Activated naive CD4-positive, alpha-beta T cell (primary cell): Measurements from ENCODE around the gene CADM1.

Experiments used
- DNase-seq, 4 experiments: peaks; one replicate each; lab custom pipeline; 2025; lab: John Stamatoyannopoulos, UW

The CADM1 gene

DNA sequence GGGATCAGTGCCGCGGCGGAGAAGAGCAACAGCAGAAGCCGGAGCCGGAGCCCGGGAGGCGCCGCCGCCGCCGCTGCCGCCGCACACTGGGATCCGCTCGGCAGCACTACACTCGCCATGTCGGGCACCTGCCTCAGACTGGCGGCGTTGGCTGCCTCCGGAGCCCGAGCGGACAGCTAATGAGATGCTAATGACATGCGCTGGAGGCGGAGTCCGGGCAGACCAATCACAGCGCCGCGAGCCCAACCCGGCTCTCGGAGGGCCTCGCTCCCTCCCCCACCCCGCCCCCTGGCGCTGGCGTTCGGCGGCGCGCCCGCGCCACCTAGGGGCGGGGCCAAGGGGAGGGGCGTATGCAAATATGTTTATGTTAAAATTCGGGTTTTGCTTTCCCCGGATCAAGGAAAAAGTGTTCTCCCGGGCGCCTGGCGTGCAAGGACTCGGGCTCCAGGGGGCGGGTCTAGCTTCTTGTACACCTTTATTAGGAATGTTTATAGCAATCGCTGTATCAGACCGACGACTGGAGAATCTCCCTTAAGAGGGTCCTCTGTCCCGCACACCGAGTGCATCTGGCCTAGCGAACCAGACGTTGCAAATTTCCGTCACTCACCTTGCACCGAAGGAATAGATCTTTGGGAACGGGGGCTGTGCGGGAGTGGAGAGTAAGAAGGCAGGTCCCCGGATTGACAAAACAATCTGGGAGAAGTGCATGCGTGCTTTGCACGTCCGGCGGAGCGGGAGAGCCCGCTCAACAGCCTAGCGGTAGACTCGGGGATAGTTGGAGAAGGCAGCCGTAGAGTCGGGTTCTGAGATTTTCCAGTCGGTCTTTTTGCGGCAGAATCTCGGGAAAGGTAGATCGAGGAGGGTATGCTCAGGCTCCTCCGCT lies at the start of gene CADM1:
TSS of gene CADM1 (minus strand) at position 140 of the 883 bp plus-strand sequence.
- DNase-seq = peak in 2 of 4 experiments; percentile 14 to 49

DNA sequence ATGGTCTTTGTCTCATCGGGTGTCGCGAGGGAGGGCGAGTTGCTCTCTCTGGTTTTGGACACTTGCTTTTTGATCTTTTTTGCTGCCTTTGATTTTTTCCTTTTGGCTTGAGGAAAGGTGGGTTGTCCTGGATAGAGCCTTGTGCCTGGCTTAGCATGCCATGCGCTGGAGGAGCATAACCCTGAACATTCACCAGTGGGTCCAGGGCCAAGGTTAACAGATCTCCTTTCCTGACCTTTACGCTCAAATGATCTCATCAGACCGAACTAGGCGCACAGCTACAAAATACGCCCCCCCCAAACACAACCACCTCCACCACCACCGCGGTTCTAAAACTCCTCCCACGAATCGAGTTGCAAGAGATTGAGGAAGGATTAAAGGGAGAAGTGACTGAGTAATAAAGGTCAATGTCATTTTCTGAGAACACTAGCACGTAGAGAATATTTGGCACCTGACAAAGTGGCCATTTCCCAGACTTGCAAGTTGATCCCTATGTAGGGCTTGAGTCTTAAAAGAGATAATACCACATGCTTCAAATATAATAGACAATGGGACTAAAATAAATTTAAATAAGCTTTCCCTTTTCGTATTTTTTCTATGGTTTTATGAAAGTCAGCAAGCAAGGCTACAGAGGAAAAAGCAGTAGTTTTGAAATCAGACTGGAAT lies 48.7 kb upstream of the CADM1 start:
- no peak for DNase-seq

DNA sequence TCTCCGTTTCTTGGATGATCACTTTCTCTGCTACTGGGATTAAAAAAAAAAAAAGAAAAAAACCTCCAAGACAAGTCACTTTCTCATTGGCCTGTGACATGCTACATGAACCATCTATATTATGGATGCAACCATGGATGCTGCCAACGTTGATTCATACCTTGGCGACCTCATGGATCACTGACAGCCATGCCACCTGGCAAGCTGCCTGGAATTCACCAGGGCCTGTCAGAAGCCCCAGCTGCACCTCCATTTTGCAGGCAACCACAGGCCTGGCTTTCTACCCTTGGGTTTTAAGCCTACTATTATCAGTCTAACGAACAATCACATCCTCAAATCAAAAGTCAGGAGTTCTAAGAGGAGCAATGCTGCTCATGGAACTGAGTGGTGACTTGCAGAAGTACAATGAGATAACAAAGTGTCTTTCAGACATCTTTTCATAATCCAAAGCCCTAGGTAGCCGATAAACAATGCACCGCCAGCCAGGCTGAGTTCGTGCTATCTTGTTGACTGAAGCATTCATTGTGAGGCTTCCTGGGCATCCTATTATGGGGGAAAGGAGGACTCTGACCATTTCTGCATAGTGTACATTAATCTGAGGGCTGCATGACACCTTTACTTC lies 48.0 kb upstream of the CADM1 start:
- no peak for DNase-seq

DNA sequence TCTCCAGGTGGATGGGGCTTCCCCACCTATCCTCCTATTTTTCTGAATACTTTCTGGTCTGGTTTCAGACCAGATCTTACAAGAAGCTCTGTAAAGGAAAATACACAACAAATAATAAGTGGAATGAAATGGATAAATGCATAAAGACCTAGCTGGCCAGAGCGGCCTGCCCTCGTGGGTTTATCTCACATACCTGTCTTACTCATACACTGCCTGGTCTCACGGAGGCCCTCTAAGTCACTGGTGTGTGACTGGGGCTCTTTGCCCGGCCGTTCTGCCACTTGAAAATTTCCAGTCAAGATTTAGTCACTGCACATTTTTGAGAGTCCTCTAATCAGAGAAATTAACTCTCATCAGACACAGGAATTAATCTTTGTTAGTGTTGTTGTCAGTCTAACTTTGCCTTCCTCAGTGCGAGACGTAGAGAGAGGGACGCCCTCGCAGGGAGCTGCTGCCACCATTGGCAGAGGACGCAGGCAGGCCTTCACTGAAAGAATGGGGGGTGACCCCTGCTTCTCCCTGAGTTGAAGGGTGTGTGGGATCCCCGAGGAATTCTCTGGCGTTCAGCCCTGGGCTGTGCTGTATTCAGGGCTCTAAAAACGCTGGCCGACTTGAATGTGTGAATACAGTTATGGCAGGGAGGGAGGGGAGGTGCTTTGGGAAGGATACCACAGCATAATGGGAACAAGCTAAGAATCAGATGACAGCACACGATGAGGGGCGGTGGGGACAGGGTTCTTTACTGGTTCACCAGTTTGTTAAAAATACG lies 46.3 kb upstream of the CADM1 start:
- DNase-seq = no peak

DNA sequence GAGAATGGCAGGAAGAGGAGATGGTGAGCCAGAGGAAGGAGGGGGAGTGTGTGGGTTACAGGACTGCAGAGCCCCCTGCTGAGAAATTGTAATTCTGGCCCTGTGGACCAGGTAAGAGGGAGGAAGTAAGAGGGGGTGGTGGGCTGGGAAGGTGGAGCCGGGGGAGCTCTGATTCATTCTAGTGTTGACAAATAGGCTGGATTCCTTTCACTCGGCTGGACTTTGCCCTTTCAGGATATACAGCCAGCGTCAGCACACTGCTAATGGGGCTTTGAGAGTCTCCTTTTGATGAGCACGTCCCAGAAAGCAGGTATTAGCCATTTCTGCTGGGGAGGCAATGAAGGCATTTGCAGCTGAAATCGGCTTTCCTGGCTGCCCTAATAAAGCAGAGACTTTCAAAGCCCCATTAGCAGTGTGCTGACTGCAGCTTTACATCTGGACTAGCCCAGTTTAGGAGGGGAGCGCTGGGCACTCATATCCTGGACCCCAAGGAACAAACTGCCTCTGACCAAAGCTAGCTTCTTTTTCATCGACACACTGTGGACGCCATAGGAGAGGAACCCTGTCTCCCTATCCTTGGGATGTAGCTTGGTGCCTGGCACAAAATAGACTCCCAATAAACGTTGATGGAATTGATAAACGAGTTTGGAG lies 44.8 kb upstream of the CADM1 start:
- DNase-seq = no peak

DNA sequence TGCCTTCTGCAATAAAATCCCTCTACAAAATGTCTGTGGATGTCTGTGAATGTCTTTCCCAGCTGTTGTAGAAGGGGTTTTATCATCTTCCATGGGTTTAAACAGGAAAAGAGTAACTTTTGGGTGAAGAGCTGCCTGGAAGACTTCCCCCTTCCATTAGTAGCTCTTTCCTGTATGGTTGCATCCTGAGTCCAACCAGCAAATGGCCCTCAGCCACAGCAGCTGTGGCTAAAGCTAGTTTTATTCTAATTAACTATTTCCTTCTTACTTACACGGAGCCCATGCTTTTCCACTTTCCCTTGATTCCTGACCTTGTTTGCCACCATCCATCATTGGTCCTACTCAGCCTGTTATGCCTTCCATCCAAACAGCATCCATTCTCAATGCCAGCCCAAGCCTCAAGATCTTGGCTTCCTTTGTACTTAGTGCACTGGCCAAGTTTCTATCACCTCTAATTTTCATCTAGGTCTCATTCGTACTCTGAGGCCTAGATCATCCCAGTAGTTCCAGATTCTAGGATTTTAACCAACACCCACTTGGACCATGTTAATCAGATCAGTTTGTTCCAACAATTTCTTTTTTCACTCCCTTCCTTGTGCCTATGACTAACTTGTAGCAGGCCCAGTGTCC lies 41.5 kb upstream of the CADM1 start:
- DNase-seq = no peak

DNA sequence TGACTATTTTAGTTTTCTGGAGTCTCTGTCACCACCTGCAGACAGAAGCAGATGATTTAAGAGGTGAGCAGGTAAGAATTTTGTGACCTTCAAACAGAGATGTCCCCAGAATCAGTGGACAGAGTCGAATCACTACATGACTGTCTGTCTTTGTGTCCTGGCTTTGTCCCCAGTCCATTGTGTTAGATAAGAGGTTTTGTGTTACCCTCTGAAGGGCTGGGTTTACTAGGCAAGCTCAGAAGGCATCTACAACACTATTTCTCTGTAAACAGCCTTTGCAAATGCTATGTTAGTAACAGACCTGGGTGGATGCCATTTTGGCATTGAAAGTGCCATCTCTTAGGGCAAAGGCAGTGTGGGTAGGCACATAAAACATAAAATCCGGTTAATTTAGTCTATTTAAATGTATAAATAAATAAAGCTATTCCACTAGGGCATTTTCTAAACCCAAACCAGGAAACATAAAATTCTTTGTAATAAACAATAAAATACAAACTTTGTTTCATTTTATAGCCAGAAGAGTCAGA lies 40.3 kb upstream of the CADM1 start:
- no peak for DNase-seq

DNA sequence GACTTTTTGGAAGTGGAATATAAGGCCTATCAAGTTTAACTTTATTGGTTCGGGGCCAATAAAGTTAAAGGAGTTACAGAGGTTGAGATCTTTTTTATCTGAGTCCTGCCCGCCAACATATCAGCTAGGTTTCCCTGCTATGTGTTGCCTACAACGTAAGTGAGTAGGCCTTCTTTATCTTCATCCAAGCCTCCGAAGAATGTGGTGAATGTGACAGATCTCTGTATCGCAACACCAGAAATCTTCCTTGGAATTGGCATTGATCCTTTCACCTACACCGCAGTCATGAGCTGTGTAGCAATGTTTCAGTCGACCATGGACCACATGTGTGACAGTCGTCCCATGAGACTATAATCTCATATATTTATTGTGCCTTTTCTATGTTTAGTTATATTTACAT lies 37.3 kb upstream of the CADM1 start:
- DNase-seq = no peak

DNA sequence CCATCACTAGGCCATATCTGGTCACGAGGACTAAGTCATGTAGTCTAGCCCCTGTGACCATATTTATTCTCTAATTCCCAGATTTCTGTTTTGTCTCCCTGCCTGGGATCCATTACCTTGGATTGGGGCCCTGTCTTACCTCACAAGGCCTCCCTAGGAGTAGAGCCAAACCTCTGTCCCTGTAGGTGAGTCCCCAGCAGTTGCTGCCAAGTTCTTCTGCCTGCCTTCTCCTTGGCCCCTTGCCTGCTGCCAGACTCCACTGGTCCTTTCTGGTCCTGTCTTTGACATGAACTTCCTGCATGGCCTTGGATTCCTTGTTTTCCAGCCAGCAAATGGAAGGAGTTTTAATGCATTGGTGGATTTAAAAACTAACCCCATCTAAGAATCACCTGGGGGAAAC lies 35.6 kb upstream of the CADM1 start:
- no peak for DNase-seq

DNA sequence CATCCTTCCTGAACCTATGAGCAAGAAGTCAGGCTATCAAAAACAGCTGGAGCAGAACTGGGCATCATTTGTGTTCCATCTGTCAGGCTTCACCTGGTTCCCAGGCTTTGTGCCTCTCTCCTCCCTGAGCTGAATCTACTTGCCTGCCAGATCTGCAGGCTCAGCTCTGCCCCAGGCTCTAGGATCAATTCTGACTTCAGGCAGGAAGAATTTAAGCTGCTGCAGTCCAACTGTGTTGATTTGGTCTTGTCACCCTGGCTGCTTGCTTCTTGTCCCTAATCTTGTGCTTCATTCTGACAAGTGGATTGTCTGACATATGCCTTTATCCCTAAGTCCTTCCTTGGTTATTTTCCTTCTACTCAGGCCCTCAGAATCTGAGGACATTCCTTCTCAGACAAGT lies 31.6 kb upstream of the CADM1 start:
- no peak for DNase-seq

DNA sequence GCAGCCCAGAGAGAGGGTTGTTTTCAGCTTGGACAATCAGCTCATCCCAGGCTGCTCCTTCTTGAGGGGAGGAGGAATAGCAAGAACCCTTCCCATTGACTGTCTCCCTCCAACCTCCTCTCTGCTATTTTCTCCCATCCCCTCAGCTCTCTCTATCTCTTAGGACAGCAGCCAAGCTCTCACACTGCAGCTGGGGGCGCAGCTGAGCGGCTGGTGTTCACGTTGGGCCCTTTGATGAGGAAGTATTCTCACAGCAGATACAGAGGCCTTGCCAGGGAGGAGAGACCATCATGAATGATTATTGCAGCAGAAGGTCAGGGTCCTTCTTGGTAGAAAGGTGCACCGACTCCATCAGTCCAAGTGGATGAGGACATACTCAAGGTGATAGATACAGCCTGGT lies 26.5 kb upstream of the CADM1 start:
- no peak for DNase-seq

DNA sequence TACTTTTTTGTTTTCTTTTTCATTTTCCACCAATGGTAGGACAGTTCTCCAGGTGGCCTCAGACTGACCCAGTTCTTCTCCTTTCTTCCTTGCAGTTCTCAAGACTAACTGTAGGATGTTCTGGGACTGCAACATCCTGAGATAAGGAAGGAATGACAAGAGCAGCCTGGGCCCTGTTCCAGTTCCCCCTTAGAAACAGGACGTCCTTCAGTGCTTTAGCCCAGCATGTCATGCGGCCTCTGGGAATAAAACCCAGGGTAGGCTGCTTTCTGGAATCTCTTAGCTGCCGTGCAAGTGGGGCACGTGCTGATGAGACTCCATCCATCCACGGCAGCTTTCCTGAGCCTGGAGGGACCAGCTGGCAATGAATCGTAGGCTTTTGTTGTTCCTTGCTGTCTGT lies 24.0 kb upstream of the CADM1 start:
- no peak for DNase-seq

DNA sequence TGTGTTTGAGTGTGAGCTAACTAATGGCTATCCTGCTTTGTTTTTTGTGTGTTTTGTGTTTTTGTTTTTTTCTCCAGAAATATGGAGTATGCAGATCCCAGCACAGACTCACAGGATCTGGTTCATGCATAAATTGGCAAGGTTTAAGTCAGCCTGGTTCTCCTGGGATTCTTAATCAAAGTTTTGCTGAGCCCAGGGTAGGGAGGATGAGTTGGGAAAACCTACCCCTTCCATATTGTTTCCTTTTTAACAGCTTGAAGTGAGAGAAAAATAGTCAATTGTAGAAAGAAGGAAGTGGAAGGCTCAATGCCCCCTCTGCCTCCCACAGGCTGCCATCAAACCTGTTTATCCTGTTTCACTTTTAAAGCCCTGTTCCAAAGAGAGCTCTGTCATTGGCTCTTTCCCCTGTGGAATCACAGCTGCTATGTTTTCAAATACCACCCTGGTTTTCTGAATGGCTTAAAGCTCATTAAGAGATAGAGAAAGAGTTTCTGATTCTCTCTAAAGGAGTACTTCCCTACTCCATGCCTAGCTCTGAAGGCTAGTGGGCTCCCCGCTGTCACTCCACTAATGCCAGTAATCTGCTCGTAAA lies 23.4 kb upstream of the CADM1 start:
- no peak for DNase-seq

DNA sequence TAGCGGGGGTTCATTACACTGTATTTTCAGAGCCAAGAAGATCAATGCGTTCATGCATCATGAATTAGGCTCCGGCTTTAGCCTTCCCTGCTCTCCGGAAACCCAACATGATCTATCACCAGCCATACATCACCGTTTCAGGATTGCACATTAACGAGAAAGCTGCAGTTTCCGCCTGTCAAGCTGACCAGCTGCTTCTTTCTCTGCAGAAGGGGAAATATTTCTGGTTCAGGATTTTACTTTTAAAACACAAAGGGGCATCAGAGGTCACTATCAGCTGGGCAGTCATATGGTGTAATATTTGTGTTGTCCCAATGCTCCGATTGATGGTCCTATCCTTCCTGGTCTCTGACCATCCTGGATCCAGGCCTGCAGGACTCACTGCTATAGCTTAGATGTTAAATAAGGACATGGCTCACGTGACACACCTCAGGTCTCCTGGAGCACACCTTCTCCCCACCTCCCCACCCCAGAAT lies 21.4 kb upstream of the CADM1 start:
- no peak for DNase-seq

DNA sequence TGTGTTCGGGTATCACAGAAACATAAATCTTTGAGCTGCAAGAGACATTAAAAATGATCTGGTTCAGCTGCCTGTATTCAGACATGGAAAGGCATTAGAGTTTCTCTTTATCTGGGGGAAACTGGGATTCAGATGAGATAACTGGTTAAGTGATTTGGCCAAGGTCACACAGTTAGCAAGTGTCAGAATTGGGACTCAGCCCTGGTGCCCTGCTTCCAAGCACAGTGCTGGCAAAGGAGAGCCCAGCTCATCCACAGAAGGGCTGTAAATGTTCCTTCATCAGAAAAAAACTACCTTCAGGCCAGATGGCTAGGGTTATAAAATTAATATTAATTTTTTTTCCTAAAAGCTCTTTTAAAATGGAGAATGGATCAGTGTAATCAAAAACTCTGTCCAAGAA lies 20.4 kb upstream of the CADM1 start:
- no peak for DNase-seq

DNA sequence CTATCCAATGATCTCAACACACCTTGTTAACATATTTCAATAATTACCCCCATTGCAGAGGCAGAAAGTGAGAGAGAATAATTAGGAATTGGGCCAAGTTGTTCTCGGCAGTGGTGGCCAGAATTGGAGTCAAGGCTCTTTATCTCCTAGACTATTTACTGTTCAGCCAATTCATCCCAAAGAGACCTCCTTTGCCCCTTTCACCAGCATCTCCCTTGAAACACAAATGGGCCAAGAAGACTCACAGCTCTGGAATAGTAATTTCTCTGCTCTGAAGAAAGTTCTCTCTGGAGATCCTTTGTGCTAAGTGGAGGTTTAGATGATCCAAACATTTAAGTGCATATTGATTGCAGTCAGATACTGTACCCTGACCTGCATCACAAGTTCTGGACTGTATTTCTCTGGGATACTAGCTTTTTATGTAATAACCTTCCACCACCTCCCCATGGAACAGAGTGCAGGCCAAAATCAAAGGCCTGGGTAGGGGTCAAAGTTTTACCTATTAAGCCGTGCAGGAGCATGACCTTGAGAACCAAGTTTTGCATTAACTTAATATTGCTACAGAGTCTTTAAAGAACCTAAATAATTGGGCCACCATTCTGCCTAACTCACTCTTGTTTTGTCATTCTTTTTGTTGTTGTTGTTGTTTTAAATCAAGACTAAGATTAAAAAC lies 19.6 kb upstream of the CADM1 start:
- DNase-seq = no peak

DNA sequence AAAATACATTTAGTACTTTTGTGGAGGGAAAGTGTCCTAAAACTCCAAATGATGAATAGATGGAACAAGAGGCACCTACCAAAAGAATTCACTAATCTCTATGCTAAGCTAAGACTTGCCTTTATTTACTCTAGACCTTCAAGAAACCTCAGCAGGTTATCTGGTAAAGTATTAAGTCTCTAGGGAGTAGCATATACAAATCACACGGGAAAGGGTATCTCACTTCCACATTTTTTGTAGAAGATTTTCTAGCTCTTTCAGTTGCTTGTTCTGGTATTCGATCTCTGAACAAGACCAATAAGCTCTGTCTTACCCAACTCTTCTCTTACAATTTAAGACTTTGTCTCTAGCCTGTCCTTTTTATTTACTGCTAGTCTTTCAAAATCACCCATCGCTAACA lies 18.1 kb upstream of the CADM1 start:
- no peak for DNase-seq

DNA sequence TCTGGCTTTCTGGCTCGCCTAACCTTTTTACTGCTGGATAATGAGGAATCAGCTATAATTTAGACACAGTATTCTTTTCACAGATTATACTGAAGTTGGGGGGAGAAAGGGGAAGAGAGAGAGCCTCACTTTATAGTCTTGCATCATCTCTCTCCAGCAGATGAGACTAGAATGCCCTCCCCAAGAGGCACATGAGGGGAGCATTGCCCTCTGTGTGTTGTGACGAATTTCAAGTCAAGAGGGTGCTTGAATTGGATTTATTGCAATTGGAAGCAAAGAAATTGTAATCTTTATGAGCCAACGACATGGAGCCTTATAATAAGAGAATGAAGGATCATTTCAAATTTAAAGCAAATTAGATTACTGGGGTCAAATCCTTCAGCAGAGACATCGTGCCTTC lies 17.6 kb upstream of the CADM1 start:
- DNase-seq = no peak

DNA sequence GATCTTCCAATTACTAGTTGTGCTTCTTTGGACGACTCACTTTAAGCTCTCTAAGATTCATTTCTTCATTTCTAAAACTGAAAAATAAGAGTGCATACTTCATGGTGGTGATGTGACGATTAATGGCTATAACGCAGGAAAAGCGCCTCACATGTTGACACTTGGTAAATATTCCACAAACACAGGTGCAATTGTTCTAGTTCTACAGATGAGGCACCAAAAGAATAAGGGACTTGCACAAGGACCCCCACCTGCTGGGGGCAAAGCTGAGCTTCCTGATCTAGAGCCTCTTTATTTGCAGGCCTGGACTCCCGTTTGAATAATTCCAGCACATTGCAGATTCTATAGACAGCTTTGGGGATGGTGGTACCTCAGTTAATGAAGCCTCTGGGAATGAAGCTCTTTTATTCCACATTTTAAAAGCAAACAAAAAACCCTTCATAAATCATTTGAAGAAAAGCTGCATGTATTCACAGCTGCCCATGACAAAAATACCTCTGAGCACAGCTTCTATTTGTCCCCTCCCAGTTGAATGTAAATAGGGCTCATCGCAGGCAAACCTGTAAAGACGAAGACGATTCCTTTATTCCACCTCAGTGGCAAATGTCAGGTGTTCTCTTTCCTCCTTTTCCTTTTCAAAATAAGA lies 14.9 kb upstream of the CADM1 start:
- no peak for DNase-seq
